OCI-LY7 (cell line): ENCODE measurements around the gene SRGAP1.

Experiments
- EZH2phosphoT487 ChIP-seq: fragments of 200-600 bp; sonication (generic); IDR thresholded peaks from 2 replicates; pipeline ENCODE4 v1.6.1; 2018; ENCODE audit warnings: low read depth, borderline replicate concordance, mild to moderate bottlenecking, mixed run types, antibody characterized with exemption, low read length, moderate library complexity, mixed read lengths
- TF ChIP-seq, protein P1 (sequence below): fragments of 200-600 bp; sonication (generic); conservative IDR thresholded peaks from 2 replicates; pipeline ENCODE4 v1.5.1; 2014; ENCODE audit warnings: mild to moderate bottlenecking, antibody characterized with exemption, low read length, moderate library complexity, mixed read lengths

DNA sequence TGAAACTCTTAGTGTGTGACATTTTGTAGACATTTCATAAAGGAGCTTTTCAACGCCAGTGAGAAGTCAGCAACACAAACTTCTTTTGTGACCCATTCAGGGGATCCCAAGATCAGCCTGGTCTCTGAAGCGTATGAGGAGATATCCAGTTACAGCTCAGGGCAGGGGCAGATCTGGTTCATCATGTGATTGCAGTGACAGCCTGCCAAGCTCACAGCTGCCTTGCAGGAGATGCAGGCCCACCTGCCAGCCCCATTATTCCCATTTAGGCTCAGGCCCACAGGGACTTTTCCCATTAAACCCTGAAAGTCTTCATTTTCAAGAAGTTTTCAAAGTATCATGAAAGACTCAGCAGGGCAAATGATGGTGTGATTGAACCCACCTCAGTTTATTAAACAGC, 38.3 kb downstream of the SRGAP1 start:
- TF ChIP-seq, protein P1, sequence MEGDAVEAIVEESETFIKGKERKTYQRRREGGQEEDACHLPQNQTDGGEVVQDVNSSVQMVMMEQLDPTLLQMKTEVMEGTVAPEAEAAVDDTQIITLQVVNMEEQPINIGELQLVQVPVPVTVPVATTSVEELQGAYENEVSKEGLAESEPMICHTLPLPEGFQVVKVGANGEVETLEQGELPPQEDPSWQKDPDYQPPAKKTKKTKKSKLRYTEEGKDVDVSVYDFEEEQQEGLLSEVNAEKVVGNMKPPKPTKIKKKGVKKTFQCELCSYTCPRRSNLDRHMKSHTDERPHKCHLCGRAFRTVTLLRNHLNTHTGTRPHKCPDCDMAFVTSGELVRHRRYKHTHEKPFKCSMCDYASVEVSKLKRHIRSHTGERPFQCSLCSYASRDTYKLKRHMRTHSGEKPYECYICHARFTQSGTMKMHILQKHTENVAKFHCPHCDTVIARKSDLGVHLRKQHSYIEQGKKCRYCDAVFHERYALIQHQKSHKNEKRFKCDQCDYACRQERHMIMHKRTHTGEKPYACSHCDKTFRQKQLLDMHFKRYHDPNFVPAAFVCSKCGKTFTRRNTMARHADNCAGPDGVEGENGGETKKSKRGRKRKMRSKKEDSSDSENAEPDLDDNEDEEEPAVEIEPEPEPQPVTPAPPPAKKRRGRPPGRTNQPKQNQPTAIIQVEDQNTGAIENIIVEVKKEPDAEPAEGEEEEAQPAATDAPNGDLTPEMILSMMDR = no peak
- no peak for TF ChIP-seq EZH2phosphoT487
